Islet precursor cell (in vitro differentiated cells): ENCODE results near the gene LGALS3.

Source experiments
- DNase-seq: peaks from one replicate; pipeline ENCODE4 v3.0.0-alpha.2; 2018

The LGALS3 gene

DNA sequence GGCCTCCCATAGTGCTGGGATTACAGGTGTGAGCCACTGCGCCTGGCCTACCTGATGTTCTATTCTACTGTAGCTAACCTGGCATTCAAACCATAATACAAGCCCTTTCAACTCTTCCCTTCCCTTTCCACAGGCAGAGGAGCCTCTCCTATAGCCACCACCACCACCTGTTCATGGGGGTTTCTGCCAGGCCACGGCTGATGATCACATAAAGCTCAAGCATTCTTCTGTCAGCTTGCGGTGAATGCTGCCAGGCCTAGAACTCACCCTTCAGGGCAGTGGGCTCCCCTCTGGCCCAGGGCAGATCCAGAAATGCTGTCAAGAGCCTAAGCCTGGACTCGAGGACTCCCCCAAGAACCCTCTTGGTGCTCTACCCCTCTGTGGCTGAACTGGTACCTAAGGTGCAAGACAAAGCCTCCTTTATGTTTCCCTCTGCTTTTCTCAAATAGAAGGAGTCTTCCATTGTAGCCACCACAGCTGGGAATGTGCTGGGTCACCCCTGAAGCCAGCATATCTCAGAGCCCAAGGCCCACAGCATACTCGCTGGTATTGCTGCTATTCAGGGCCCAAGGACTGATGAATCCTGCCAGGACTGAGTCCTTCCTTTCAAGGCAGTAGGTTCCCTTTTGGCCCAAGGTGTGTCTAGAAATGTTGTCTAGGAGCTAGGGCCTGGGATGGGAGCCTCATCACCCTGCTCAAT lies 65.8 kb downstream of the LGALS3 start:
- DNase-seq = no peak
